ENCODE results near the gene BTG1.

GRCh38 chr12:92188517-92189188 lies 43.0 kb upstream of the BTG1 start:
- no peak for TF ChIP-seq CTCF (IDR thresholded peaks at IDR 0.05; ENCODE audit: low read length)
- TF ChIP-seq EZH2 (optimal IDR thresholded peaks at IDR 0.05; ENCODE audit: low read depth, low read length): no peak
- TF ChIP-seq EZH2phosphoT487 (IDR thresholded peaks at IDR 0.05; ENCODE audit: low read length): no peak
